H1 (cell line): ENCODE results near the gene NKIRAS2. TPM values are rescaled to one million over a fixed set of nuclear protein-coding genes. Genes with fewer than 3 reads are reported as not detected.

Source experiments
- CTCF ChIA-PET: fragments of 300-600 bp; sonication (Branson Sonifier 250); formaldehyde crosslinking; loops from one replicate; lab custom pipeline; 2021; ENCODE audit not compliant: partially characterized antibody; lab: Charles Lee
- POLR2A ChIA-PET: fragments of 300-600 bp; sonication (Branson Sonifier 250); formaldehyde crosslinking; loops from one replicate; lab custom pipeline; 2021; ENCODE audit warnings: inconsistent platforms; ENCODE audit not compliant: partially characterized antibody; lab: Charles Lee
- DNase-seq, 2 experiments: peaks; one replicate each; pipeline versions ENCODE4 v3.0.0 to v3.0.0-alpha.2; 2010 to 2022; ENCODE audit warnings: low spot score in 2 of 2, low read depth in 1 of 2, mixed read lengths in 1 of 2
- FAIRE-seq: peaks from 2 replicates; lab custom pipeline; 2011; peaks lifted over from hg19 to GRCh38; lab: Jason Lieb, UNC
- H2AFZ ChIP-seq: 2 replicates; pipeline ENCODE4 v1.8.1; 2012; ENCODE audit warnings: low read length, inconsistent platforms
- H2AK5ac ChIP-seq: 2 replicates; pipeline ENCODE4 v1.6.1; 2013; ENCODE audit warnings: low read depth, low read length
- H2BK120ac ChIP-seq: replicated peaks from 2 replicates; pipeline ENCODE3; 2013; ENCODE audit warnings: low read depth, low read length, inconsistent platforms
- H2BK12ac ChIP-seq: 2 replicates; pipeline ENCODE4 v1.6.1; 2013; ENCODE audit warnings: low read depth, low read length
- H2BK15ac ChIP-seq: 2 replicates; pipeline ENCODE4 v1.6.1; 2013; ENCODE audit warnings: low read length
- H2BK20ac ChIP-seq: 2 replicates; pipeline ENCODE4 v1.6.1; 2013; ENCODE audit warnings: low read length
- H2BK5ac ChIP-seq: 2 replicates; pipeline ENCODE4 v1.6.1; 2013; ENCODE audit warnings: low read depth, low read length
- H3K14ac ChIP-seq: 2 replicates; pipeline ENCODE4 v1.6.1; 2013; ENCODE audit warnings: inconsistent platforms; ENCODE audit not compliant: insufficient read length
- H3K18ac ChIP-seq: 2 replicates; pipeline ENCODE4 v1.6.1; 2013; ENCODE audit warnings: low read length; ENCODE audit errors: extremely low read depth
- H3K23ac ChIP-seq: 2 replicates; pipeline ENCODE4 v1.6.1; 2013; ENCODE audit warnings: inconsistent platforms; ENCODE audit not compliant: insufficient read length
- H3K23me2 ChIP-seq: 2 replicates; pipeline ENCODE4 v1.6.1; 2013; ENCODE audit warnings: low read depth, low read length
- H3K27ac ChIP-seq: 2 replicates; pipeline ENCODE4 v1.6.1; 2011; ENCODE audit warnings: low read depth, low read length, inconsistent platforms
- H3K27me3 ChIP-seq, 4 experiments: replicated peaks in 1 of 4; 1 replicate in 1 of 4; 2 replicates in 3 of 4; pipeline versions ENCODE4 v1.6.1 to v1.8.1; 2011 to 2013; ENCODE audit warnings: low read length in 3 of 4, mild to moderate bottlenecking in 3 of 4, inconsistent platforms in 2 of 4, mixed read lengths in 2 of 4, moderate library complexity in 1 of 4; ENCODE audit not compliant: control insufficient read depth in 3 of 4, insufficient read depth in 3 of 4; ENCODE audit errors: extremely low read depth in 1 of 4
- H3K36me3 ChIP-seq, 4 experiments: 2 replicates each; pipeline versions ENCODE4 v1.6.1 to v1.8.1; 2011 to 2013; ENCODE audit warnings: mild to moderate bottlenecking in 4 of 4, low read length in 3 of 4, moderate library complexity in 2 of 4, control low read depth in 1 of 4, inconsistent platforms in 1 of 4; ENCODE audit not compliant: insufficient read depth in 4 of 4, control insufficient read depth in 2 of 4
- H3K4ac ChIP-seq: replicated peaks from 2 replicates; pipeline ENCODE3; 2013; ENCODE audit warnings: low read length, low read depth, mixed read lengths, inconsistent platforms; ENCODE audit not compliant: insufficient read length
- H3K4me1 ChIP-seq, 4 experiments: replicated peaks in 1 of 4; 1 replicate in 1 of 4; 2 replicates in 3 of 4; pipeline versions ENCODE4 v1.6.1 to v1.8.1; 2011 to 2013; ENCODE audit warnings: low read length in 3 of 4, inconsistent platforms in 2 of 4, mixed read lengths in 1 of 4; ENCODE audit not compliant: insufficient read depth in 4 of 4, control insufficient read depth in 3 of 4
- H3K4me2 ChIP-seq, 2 experiments: 2 replicates each; pipeline versions ENCODE4 v1.6.1 to v1.8.1; 2011 to 2013; ENCODE audit warnings: low read depth in 2 of 2, low read length in 2 of 2, control low read depth in 1 of 2, inconsistent platforms in 1 of 2, mild to moderate bottlenecking in 1 of 2; ENCODE audit not compliant: insufficient read depth in 1 of 2
- H3K4me3 ChIP-seq, 4 experiments: fragments of 200-600, 300-600 bp in 1 of 4; sonication (generic), shearing (Covaris generic), sonication (Bioruptor Twin) in 1 of 4; 2 replicates each; pipeline versions ENCODE4 v1.5.1 to v1.8.1; 2011 to 2016; ENCODE audit warnings: low read length in 4 of 4, low read depth in 3 of 4, control low read depth in 2 of 4, inconsistent platforms in 2 of 4, mild to moderate bottlenecking in 2 of 4, mixed read lengths in 1 of 4, moderate library complexity in 1 of 4; ENCODE audit not compliant: insufficient read depth in 2 of 4; ENCODE audit errors: extremely low read depth in 1 of 4
- H3K56ac ChIP-seq: replicated peaks from 2 replicates; pipeline ENCODE3; 2013; ENCODE audit warnings: low read depth, mild to moderate bottlenecking, mixed read lengths, low read length, inconsistent platforms; ENCODE audit not compliant: insufficient read length
- H3K79me1 ChIP-seq: 2 replicates; pipeline ENCODE4 v1.6.1; 2013; ENCODE audit warnings: low read depth, low read length, control low read depth
- H3K79me2 ChIP-seq, 2 experiments: 2 replicates each; pipeline versions ENCODE4 v1.6.1 to v1.8.1; 2012 to 2013; ENCODE audit warnings: low read length in 2 of 2, mild to moderate bottlenecking in 2 of 2, inconsistent platforms in 1 of 2; ENCODE audit not compliant: insufficient read depth in 2 of 2, control insufficient read depth in 1 of 2
- H3K9ac ChIP-seq, 4 experiments: replicated peaks in 1 of 4; 1 replicate in 1 of 4; 2 replicates in 3 of 4; pipeline versions ENCODE4 v1.6.1 to v1.8.1; 2011 to 2013; ENCODE audit warnings: low read depth in 3 of 4, low read length in 3 of 4, control low read depth in 2 of 4, mild to moderate bottlenecking in 2 of 4, moderate library complexity in 2 of 4, inconsistent platforms in 1 of 4; ENCODE audit errors: extremely low read depth in 1 of 4
- H3K9me3 ChIP-seq, 2 experiments: 2 replicates each; pipeline versions ENCODE4 v1.6.1 to v1.8.1; 2012 to 2013; ENCODE audit warnings: mild to moderate bottlenecking in 2 of 2, moderate library complexity in 2 of 2, control low read depth in 1 of 2, inconsistent platforms in 1 of 2, low read depth in 1 of 2, low read length in 1 of 2, mixed read lengths in 1 of 2; ENCODE audit not compliant: insufficient read depth in 2 of 2
- H4K20me1 ChIP-seq, 2 experiments: replicated peaks in 1 of 2; 2 replicates each; pipeline versions ENCODE3 to v1.8.1; 2011 to 2013; ENCODE audit warnings: inconsistent platforms in 2 of 2, low read length in 2 of 2, mild to moderate bottlenecking in 1 of 2; ENCODE audit not compliant: insufficient read depth in 2 of 2, control insufficient read depth in 1 of 2
- H4K5ac ChIP-seq: 2 replicates; pipeline ENCODE4 v1.6.1; 2013; ENCODE audit warnings: low read length, low read depth, mixed read lengths, inconsistent platforms; ENCODE audit not compliant: insufficient read length
- H4K8ac ChIP-seq: 2 replicates; pipeline ENCODE4 v1.8.0; 2013; ENCODE audit warnings: mild to moderate bottlenecking, moderate library complexity, low read length, inconsistent platforms; ENCODE audit not compliant: insufficient read depth; ENCODE audit errors: extremely low read depth
- H4K91ac ChIP-seq: replicated peaks from 2 replicates; pipeline ENCODE3; 2013; ENCODE audit warnings: low read length, mixed read lengths, inconsistent platforms; ENCODE audit not compliant: insufficient read length
- BCL11A ChIP-seq, 2 experiments: IDR thresholded peaks; one replicate each; pipeline ENCODE4 v1.6.1; 2011; ENCODE audit warnings: low read depth in 2 of 2, low read length in 2 of 2, mild to moderate bottlenecking in 2 of 2
- HDAC6 ChIP-seq: IDR thresholded peaks from one replicate; pipeline ENCODE4 v1.7.1; 2012; ENCODE audit warnings: low read depth, mild to moderate bottlenecking, inconsistent platforms, low read length, moderate library complexity
- POLR2A ChIP-seq, 2 experiments: IDR thresholded peaks; 1 replicate in 1 of 2; 2 replicates in 1 of 2; pipeline ENCODE4 v1.6.1; 2011; ENCODE audit warnings: low read depth in 2 of 2, low read length in 2 of 2, mild to moderate bottlenecking in 2 of 2; ENCODE audit errors: control extremely low read depth in 1 of 2
- POU5F1 ChIP-seq: IDR thresholded peaks from 2 replicates; pipeline ENCODE4 v1.6.1; 2011; ENCODE audit warnings: low read depth, mild to moderate bottlenecking, low read length, moderate library complexity
- RBBP5 ChIP-seq: IDR thresholded peaks from 2 replicates; pipeline ENCODE4 v1.7.1; 2012; ENCODE audit warnings: low read depth, mild to moderate bottlenecking, inconsistent platforms, low read length, moderate library complexity, borderline replicate concordance
- SUZ12 ChIP-seq: fragments of 200-600 bp; sonication (generic); IDR thresholded peaks from 2 replicates; pipeline ENCODE4 v1.6.1; 2012; ENCODE audit warnings: mild to moderate bottlenecking, inconsistent platforms, low read length, moderate library complexity, mixed read lengths
- whole genome bisulfite sequencing, 2 experiments: shearing (Covaris generic) in 1 of 2; methylation state at CpG; one replicate each; pipeline versions ENCODE4 v1.1.6 to v1.1.7; 2013 to 2015; ENCODE audit warnings: low lambda C conversion rate in 2 of 2, mixed read lengths in 2 of 2, inconsistent platforms in 1 of 2, low coverage in 1 of 2, missing lambda C conversion rate in 1 of 2; ENCODE audit not compliant: insufficient replicate concordance in 2 of 2, insufficient coverage in 1 of 2, insufficient read length in 1 of 2; ENCODE audit errors: extremely low coverage in 1 of 2, missing lambda C conversion rate in 1 of 2; 5-methylcytosine and 5-hydroxymethylcytosine counted together
- polyA plus RNA-seq, 7 experiments: library from polyadenylated mRNA; depleted of rRNA in 3 of 7; stranded (reverse) in 5 of 7; unstranded in 2 of 7; fragments of >200 nt in 5 of 7; fragments of 200-250 nt in 2 of 7; gene quantifications; 1 replicate in 5 of 7; 2 replicates in 1 of 7; 4 replicates in 1 of 7; pipeline versions ENCODE4 v1.2.1 to v1.2.3, GENCODE V29; 2011 to 2013; ENCODE audit warnings: missing spikeins in 2 of 7, mixed read lengths in 2 of 7
- total RNA-seq: library from RNA; stranded (reverse); fragmentation: NEBNext Ultra II Directional; extraction: Animal tissue kit (Norgen Biotek cat#: 25700); gene quantifications from 2 replicates; pipeline ENCODE4 v1.2.1, GENCODE V29; 2021
- TF ChIP-seq, protein P1 (sequence below), 3 experiments: IDR thresholded peaks; 1 replicate in 2 of 3; 2 replicates in 1 of 3; pipeline versions ENCODE4 v1.5.1 to v1.6.1; 2011; ENCODE audit warnings: low read length in 3 of 3, mild to moderate bottlenecking in 3 of 3, inconsistent platforms in 2 of 3, low read depth in 1 of 3, moderate library complexity in 1 of 3; ENCODE audit not compliant: insufficient read depth in 1 of 3; ENCODE audit errors: control extremely low read depth in 1 of 3

NKIRAS2 gene
- total and polyA plus RNA-seq, 2 of the 8 experiments (the other 6 are each of a cell fraction or from before 2014, with no cell fraction given) = 34.5 to 51.1 TPM

DNA sequence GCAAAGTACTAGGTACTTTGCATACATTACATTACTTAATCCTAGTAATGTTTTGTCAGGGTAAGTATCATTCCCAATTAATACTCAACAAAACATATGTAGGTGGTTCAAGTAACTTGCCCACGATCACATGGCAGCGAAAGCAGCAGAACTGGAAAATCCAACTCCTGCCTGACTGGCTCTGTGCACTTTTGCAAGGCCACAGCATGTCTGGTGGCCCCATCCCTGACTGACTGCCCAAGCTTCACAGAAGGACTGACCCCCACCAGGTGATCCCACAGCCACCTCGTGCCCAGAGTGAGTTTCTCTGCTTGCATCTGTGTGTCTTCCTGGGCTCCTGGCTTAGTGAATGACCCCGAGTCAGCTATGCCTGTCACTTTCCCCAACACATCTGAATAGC, 41.9 kb upstream of the NKIRAS2 start:
- H3K4ac ChIP-seq = no peak overlapping the region
- DNase-seq (no peak), FAIRE-seq (no peak)
- no peak overlapping the region for H3K4me3 ChIP-seq
- peaks cover 41 to 86% (median 75%) of the 10 kb centered on the region in 4 experiments for H3K36me3 ChIP-seq
- no peaks in the 10 kb centered on the region for H3K79me2 ChIP-seq
- no peak overlapping the region for H2AK5ac ChIP-seq
- no peaks in the 10 kb centered on the region for H3K9me3 ChIP-seq
- H2BK20ac ChIP-seq = no peak overlapping the region
- H4K91ac ChIP-seq = no peak overlapping the region
- no peaks in the 10 kb centered on the region; the same call in 1 of the 2 replicates for H3K23me2 ChIP-seq
- no peak overlapping the region for H3K18ac ChIP-seq
- CTCF ChIA-PET = interaction anchor here (6.5 kb wide), 1 partner anchor 14 kb away, joined by 60 read pairs; the partner anchor contains the start of gene CNP
- no peak overlapping the region for H3K9ac ChIP-seq
- H4K20me1 ChIP-seq = peaks cover under 1 to 5% of the 10 kb centered on the region in 2 experiments
- H4K5ac ChIP-seq = no peak overlapping the region
- no peak overlapping the region for H2AFZ ChIP-seq
- H4K8ac ChIP-seq = no peak overlapping the region
- H3K4me1 ChIP-seq = no peaks in the 10 kb centered on the region
- no peaks in the 10 kb centered on the region for H3K27me3 ChIP-seq
- no peak overlapping the region for H3K4me2 ChIP-seq
- no peak overlapping the region for H3K56ac ChIP-seq
- H2BK5ac ChIP-seq = no peak overlapping the region
- TF ChIP-seq POU5F1 (no peak), RBBP5 (no peak), SUZ12 (no peak), BCL11A (IDR thresholded peaks at IDR 0.05; ENCODE audit: low read depth in 2 of 2, low read length in 2 of 2) (no peak), HDAC6 (no peak), POLR2A (IDR thresholded peaks at IDR 0.05; ENCODE audit: control extremely low read depth in 1 of 2, low read depth in 2 of 2, low read length in 2 of 2) (no peak)
- TF ChIP-seq, protein P1, sequence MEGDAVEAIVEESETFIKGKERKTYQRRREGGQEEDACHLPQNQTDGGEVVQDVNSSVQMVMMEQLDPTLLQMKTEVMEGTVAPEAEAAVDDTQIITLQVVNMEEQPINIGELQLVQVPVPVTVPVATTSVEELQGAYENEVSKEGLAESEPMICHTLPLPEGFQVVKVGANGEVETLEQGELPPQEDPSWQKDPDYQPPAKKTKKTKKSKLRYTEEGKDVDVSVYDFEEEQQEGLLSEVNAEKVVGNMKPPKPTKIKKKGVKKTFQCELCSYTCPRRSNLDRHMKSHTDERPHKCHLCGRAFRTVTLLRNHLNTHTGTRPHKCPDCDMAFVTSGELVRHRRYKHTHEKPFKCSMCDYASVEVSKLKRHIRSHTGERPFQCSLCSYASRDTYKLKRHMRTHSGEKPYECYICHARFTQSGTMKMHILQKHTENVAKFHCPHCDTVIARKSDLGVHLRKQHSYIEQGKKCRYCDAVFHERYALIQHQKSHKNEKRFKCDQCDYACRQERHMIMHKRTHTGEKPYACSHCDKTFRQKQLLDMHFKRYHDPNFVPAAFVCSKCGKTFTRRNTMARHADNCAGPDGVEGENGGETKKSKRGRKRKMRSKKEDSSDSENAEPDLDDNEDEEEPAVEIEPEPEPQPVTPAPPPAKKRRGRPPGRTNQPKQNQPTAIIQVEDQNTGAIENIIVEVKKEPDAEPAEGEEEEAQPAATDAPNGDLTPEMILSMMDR (IDR thresholded peaks at IDR 0.05; ENCODE audit: control extremely low read depth in 1 of 3, insufficient read depth in 1 of 3, low read depth in 1 of 3, low read length in 3 of 3) = no peak
- TF ChIP-seq, all 59 proteins: peak for 0
- no peak overlapping the region for H2BK15ac ChIP-seq
- WGBS, 2 experiments = 93% methylated on average over 4 of the region's 4 CpGs; no CpG with 5 or more reads in 1 of the 2 experiments
- H2BK120ac ChIP-seq = no peak overlapping the region
- no peaks in the 10 kb centered on the region for H3K79me1 ChIP-seq
- no peak overlapping the region for H3K23ac ChIP-seq
- POLR2A ChIA-PET = interaction anchor here (1.0 to 4.5 kb wide), 3 partner anchors 11 to 42 kb away, joined by 3 to 32 read pairs (median 15); partner anchors contain the start of genes CNP, DNAJC7 and NKIRAS2
- H3K27ac ChIP-seq = no peak overlapping the region
- H3K14ac ChIP-seq = no peak overlapping the region
- no peak overlapping the region for H2BK12ac ChIP-seq
